NCI-H128 (cell line): Measurements from ENCODE around the gene POLD2.

Experiments
- DNase-seq: peaks from one replicate; lab custom pipeline; 2025; ENCODE audit not compliant: unreplicated experiment; lab: John Stamatoyannopoulos, UW

Gene POLD2

GRCh38 chr7:44102846-44103565 is 20.3 kb downstream of the POLD2 start:
- DNase-seq: no peak

DNA sequence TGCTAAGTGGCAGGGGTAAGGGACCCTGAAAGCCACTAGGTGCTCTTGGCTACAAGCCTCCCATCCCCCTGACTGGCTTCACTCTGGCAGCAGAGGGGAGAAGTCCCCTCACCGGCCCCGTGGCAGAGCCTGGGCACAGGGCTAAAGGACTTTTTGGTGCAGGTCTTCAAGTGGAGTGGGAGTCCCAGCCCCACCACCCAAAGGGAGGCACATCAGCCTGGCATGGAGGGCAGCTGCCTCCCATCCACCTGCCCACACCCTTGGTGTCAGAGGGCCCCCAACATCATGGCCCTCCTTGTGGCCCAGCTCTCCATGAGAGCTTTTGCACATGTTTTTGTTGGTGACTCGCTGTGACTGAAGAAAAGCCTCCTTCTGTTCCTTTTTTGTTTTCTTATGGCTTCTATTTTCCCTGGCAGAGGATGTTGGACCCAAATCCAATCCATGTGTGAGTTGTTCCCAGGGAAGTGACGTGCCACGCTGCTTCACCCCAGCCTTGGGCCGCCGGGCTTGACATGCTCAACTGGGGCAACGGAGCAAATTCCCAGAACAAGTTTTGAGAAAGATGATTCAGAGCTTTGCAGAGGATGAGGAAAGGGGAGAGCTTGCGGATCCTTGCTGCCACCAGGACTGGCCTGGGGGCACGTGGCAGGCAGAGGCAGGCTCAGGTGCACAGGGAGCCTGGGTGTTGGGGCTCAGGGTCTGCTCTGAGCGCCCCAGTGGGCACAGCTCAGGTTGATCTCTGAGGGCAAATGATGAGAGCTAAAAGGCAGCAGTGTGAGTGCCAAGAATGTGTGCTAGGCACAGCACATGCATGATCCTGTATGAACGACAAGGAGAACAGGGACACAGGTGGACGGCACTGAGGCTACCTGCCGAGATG is 21.1 kb downstream of the POLD2 start:
- no peak for DNase-seq

- no peak for DNase-seq
These were observed 21.9 kb downstream of the POLD2 start for GRCh38 chr7:44101303-44101965.

- DNase-seq: no peak
These were observed 22.7 kb downstream of the POLD2 start for GRCh38 chr7:44100458-44101302.

- DNase-seq: no peak
These were observed 23.7 kb downstream of the POLD2 start for GRCh38 chr7:44099669-44100068.

GRCh38 chr7:44098092-44099068 is 25.0 kb downstream of the POLD2 start:
- DNase-seq: no peak

DNA sequence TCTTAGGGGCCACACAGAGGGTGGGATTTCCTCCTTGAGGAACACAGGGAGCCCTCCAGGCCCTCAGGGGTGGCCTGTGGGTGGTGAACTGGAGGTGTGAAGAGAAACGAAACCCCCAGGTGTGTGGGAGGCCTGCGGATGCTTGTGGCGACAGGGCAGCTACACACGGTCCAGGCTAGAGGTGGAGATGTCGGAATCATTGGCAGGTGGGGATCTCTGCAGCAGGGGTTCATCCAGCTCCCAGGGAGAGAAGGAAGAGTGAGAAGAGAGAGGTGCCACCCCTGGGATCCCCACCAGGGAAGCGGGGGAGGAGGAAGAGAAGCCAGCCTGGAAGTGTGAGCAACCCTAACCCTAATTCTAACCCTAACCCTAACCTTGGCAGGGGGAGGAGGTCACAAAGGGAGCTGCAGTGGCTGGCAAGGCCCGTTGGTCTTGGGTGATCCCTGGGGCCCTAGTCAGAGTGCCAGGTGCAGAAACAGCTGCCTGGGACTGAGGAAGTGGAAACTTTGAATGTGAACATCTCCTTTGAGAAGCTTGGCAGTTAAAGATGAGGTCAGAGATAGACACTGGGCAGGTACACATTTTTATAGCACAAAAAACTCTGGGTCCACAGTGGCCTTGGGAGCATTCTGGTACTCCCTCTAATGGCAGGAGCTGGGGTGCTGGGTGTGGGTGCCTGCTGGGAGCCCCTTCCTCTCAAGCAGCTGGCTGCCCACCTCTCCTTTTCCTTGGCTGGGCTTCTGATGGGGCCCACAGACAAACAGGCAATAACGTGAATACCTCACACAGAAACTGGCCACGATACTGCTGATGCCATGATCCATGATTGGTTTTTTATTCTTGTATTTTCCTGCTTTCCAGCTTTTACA is 26.1 kb downstream of the POLD2 start:
- DNase-seq: no peak

DNA sequence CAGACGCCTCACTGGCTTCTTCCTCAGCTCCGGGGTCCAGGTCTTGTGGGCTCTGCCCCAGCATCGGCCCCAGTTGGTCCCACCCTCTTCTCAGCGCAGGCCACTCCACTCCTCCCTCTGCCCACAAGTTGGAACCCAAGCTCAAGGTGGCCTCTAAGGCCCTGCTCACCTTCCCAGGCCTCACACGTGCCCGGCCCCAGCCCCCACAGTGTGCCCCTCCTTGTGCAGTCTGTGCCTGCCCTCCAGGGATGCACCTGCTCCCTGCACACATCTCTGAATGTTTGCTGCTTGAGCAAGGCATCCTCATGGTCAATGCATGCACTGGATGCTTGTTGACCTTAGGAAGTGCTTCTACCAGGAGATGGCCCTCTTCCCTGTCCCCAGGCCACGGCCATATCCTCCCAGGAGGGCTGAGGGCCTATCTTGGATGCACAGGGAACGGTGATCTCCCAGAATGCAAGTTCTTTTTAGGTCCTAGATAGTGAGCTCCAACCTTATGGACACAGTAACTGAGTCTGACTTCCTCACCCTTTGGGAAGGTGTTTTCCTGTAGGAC is 26.9 kb downstream of the POLD2 start:
- no peak for DNase-seq

DNA sequence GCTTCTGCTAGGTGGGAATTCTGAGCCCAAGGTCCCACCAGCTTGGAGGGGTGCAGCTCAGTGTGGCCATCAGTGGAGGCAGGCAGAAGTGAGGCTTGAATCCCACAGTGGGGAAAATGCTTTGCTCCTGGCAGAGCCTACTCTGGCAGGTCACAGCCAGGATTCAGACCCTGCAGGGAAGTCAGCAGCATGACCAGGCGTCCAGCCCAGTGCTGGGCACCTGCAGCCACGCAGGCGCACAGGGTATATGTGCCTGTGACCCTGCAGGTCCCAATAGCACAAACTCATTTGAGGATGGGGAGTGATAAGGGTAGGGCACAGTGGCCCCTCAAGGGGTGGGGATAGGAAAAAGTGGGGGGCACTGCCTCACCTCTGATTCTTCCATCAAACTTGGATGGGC is 27.6 kb downstream of the POLD2 start:
- no peak for DNase-seq

- DNase-seq: no peak
These were observed 28.3 kb downstream of the POLD2 start for GRCh38 chr7:44094883-44095592.

DNA sequence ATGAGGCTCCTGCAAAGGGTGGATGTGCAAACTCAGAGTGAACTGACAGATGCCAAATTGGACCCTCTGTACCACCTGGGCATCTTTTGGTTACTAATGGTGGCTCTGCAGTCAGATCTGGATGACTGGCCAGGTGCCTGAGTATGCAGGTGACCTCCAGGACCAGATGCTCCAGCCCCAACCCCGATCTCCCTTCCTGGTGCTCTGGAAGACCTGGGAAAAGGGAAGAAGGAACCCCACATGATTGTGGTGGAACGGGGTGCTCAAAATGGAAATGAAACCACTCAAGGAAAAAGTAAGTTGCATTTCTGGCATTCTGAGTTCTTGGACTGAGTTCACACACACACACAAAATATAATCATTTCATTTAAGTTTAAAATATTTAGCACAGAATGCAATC is 29.0 kb downstream of the POLD2 start:
- no peak for DNase-seq

DNA sequence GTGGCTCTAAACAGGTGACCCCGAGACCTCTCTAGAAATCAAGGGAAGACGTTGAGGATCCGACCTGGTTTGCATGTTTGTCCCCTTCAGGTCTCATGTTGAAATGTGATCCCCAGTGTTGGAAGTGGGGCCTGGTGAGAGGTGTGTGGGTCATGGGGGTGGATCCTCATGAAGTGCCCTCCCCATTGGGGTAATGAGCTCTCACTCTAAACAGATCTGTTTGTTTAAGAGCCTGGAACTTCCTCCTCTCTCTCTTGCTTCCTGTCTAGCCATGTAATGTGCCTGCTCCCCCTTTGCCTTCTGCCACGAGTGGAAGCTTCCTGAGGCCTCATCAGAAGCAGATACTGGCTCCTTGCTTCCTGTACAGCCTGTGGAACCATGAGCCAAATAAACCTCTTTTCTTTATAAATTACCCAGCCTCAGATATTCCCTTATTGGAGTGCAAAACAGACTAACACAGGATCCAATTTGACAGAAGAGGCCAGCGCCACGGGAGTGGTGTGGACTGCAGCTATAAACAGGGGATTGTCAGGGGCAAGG is 30.2 kb downstream of the POLD2 start:
- no peak for DNase-seq

GRCh38 chr7:44087911-44088838 is 35.2 kb downstream of the POLD2 start:
- DNase-seq: no peak

- DNase-seq: no peak
These were observed 36.7 kb downstream of the POLD2 start for GRCh38 chr7:44086627-44087026.

DNA sequence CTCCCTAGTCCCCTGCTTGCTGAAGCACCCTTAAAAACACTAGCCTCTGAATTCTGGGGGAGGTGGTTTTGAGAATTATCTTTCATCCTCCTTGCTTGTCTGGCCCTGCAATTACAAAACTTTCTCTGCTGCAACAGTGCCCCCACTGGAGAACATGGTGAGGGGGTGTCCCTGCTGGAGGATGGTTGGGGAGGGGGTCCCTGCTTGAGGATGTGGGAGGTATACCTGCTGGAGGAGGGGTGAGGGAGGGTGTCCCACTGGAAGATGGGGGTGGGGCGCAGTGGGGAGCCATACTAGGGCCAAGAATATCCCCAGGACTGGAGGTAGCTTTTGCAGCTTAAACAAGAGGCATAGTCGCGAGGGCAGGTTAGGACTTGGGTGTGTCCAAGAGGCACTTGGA is 37.8 kb downstream of the POLD2 start:
- DNase-seq: no peak

- no peak for DNase-seq
These were observed 38.6 kb downstream of the POLD2 start for GRCh38 chr7:44084701-44085100.

DNA sequence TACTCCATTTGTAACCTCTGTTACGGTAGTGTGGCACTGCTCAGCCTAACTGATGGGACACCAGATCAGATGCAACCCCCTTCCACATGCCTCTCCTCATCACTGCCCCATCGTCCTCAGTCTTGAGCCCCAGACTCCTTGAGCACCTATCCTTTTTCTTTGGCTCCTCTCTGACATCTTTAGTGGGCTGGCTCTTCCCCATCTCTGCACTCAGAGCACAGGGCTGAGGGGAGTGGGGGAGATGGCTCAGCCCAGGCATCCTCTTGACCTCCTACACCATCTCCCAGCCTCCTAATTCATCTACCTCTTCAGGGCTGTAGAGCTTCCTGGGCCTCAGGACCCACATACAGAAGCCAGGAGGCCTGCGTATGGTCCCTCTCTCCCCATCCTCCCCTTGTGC is 39.6 kb downstream of the POLD2 start:
- no peak for DNase-seq
